Stimulated activated CD4-positive, alpha-beta T cell treated with anti-CD3 and anti-CD28 coated beads, TNF-alpha, amount 100 ng/mL, for 1 hour (primary cell): ENCODE data around the gene ST3GAL2.

ENCODE experiments used
- DNase-seq, 3 donors: peaks; one replicate each; pipeline ENCODE4 v3.0.0-alpha.2; 2020; ENCODE audit warnings: low read depth in 3 of 3, low spot score in 1 of 3

Gene ST3GAL2

GRCh38 chr16:70438969-70439862 is at the start of gene ST3GAL2:
ST3GAL2 (minus strand) TSS chr16:70439100; CDS start chr16:70398530, 40,570 bp downstream.
- peak; percentile 84 to 88 (median 85) for DNase-seq

- DNase-seq = no peak
Measured at GRCh38 chr16:70484867-70485266, 46.0 kb upstream of the ST3GAL2 start.

- DNase-seq = no peak
Measured at GRCh38 chr16:70483426-70483825, 44.5 kb upstream of the ST3GAL2 start.

GRCh38 chr16:70482624-70483023 is 43.7 kb upstream of the ST3GAL2 start:
- no peak for DNase-seq

- DNase-seq = no peak
Measured at GRCh38 chr16:70481929-70482536, 43.1 kb upstream of the ST3GAL2 start.

GRCh38 chr16:70480127-70481105 is 41.5 kb upstream of the ST3GAL2 start:
- DNase-seq = no peak

GRCh38 chr16:70478912-70479341 is 40.0 kb upstream of the ST3GAL2 start:
- DNase-seq = no peak

GRCh38 chr16:70478169-70478568 is 39.3 kb upstream of the ST3GAL2 start:
- DNase-seq = no peak

GRCh38 chr16:70476272-70477020 is 37.5 kb upstream of the ST3GAL2 start:
- no peak for DNase-seq

- DNase-seq = no peak
Measured at GRCh38 chr16:70475054-70475871, 36.4 kb upstream of the ST3GAL2 start.

- no peak for DNase-seq
Measured at GRCh38 chr16:70474320-70475053, 35.6 kb upstream of the ST3GAL2 start.

GRCh38 chr16:70473446-70474319 is 34.8 kb upstream of the ST3GAL2 start:
- no peak for DNase-seq

GRCh38 chr16:70472786-70473433 is 34.0 kb upstream of the ST3GAL2 start:
- DNase-seq = no peak

GRCh38 chr16:70470927-70471341 is 32.0 kb upstream of the ST3GAL2 start:
- no peak for DNase-seq

GRCh38 chr16:70470141-70470926 is 31.4 kb upstream of the ST3GAL2 start:
- no peak for DNase-seq

GRCh38 chr16:70468776-70469525 is 30.1 kb upstream of the ST3GAL2 start:
- DNase-seq = no peak
